HuH-7.5 (cell line): Measurements from ENCODE around the gene NEU4.

ENCODE experiments used
- DNase-seq: peaks from one replicate; pipeline ENCODE4 v3.0.0; 2011; ENCODE audit warnings: low spot score

The NEU4 gene

GRCh38 chr2:241852116-241852980 lies 43.4 kb downstream of the NEU4 start:
- peak; percentile 13 for DNase-seq

GRCh38 chr2:241852981-241853631 lies 44.1 kb downstream of the NEU4 start:
- DNase-seq: peak; percentile 10

GRCh38 chr2:241853651-241854341 lies 44.8 kb downstream of the NEU4 start:
- DNase-seq: peak; percentile 6

- peak; percentile 11 for DNase-seq
Measured at GRCh38 chr2:241854342-241855244, 45.6 kb downstream of the NEU4 start.

- DNase-seq: no peak
Measured at GRCh38 chr2:241855245-241855887, 46.4 kb downstream of the NEU4 start.

GRCh38 chr2:241855888-241856422 lies 47.0 kb downstream of the NEU4 start:
- DNase-seq: no peak

GRCh38 chr2:241857041-241857541 lies 48.1 kb downstream of the NEU4 start:
- no peak for DNase-seq

GRCh38 chr2:241857572-241858121 lies 48.7 kb downstream of the NEU4 start:
- no peak for DNase-seq

GRCh38 chr2:241858206-241859016 lies 49.4 kb downstream of the NEU4 start, which contains the start of gene PDCD1:
Gene PDCD1 (minus strand): TSS chr2:241858894. CDS start chr2:241858838, 56 bp downstream.
- no peak for DNase-seq

- DNase-seq: no peak
Measured at GRCh38 chr2:241859017-241859435, 50.0 kb downstream of the NEU4 start.

- no peak for DNase-seq
Measured at GRCh38 chr2:241859436-241860183, 50.6 kb downstream of the NEU4 start.

- no peak for DNase-seq
Measured at GRCh38 chr2:241860184-241861078, 51.4 kb downstream of the NEU4 start.

- DNase-seq: no peak
Measured at GRCh38 chr2:241861264-241861663, 52.3 kb downstream of the NEU4 start.

- no peak for DNase-seq
Measured at GRCh38 chr2:241862093-241862492, 53.1 kb downstream of the NEU4 start.

- no peak for DNase-seq
Measured at GRCh38 chr2:241862775-241863535, 54.0 kb downstream of the NEU4 start.

- DNase-seq: no peak
Measured at GRCh38 chr2:241863536-241863954, 54.6 kb downstream of the NEU4 start.
